Central memory CD4-positive, alpha-beta T cell (primary cell): ENCODE results near the gene WFIKKN1.

ENCODE experiments used
- DNase-seq: peaks from one replicate; pipeline ENCODE4 v3.0.0; 2022

Gene WFIKKN1

GRCh38 chr16:637081-638018, 6.6 kb downstream of the WFIKKN1 start:
- DNase-seq, result no peak

DNA sequence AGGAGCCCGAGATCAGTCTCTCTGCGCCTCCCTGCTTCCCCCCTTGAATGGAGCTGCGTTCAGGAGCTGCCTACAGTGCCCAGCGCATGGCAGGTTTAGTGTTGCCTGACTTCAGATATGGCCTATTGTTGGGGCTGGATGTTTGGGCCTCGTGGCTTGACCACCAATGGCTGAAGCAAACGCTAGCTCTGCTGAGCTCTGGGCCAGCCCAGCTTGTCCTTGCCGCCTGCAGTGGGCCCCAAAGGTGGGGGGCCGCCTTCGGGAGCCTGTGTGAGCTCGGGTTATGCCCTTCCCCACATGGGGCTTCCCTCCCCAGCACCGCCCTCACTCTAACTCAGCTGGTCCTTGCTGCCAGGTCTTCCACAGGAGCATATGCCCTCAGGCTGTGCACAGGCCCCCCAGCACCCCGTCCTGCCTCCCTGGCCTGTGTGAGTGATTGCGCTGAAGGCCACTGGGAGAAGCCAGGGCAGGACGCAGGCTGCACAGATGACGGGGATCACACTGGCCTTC, 7.3 kb downstream of the WFIKKN1 start:
- no peak for DNase-seq

DNA sequence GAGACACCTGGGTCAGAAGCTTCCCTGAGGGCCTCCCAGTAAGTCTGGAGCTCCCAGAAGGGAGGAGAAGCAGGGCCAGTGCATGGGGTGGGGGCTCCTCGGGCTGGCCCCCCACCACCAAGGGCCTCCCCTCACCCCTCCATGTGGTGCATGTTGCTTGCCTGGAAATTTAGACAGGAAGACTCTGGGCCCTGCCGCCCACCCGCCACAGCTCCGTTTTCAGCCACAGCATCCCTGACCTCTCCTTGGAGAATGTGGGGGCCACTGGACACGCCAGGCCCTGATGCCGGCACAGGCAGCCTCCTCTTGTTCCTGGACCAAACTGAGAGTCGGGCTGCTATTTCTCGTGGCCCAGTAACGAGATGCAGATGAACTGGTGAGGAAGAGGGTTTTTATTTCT, 8.1 kb downstream of the WFIKKN1 start:
- no peak for DNase-seq

DNA sequence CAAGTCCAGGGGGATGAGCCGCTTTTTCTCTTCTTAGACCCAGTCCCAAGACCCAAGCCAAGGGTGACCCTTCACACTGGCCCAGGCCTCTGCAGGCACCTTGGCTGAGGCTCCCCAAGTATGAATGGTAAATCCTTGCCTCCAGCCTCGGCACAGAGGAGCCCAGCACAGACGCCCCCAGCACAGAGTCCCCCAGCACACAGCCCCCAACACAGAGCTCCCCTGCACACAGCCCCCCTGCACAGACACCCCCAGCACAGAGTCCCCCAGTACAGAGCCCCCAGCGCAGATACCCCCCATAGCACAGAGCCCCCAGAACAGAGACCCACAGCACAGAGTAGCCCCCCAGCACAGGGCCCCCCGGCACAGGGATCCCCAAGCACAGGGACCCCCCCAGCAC, 9.8 kb downstream of the WFIKKN1 start:
- DNase-seq, result no peak

GRCh38 chr16:641326-642188, 10.8 kb downstream of the WFIKKN1 start, which contains the start of gene MCRIP2:
MCRIP2 (plus strand) TSS chr16:641828; CDS start chr16:641992, 164 bp downstream.
- peak; percentile 42 for DNase-seq

DNA sequence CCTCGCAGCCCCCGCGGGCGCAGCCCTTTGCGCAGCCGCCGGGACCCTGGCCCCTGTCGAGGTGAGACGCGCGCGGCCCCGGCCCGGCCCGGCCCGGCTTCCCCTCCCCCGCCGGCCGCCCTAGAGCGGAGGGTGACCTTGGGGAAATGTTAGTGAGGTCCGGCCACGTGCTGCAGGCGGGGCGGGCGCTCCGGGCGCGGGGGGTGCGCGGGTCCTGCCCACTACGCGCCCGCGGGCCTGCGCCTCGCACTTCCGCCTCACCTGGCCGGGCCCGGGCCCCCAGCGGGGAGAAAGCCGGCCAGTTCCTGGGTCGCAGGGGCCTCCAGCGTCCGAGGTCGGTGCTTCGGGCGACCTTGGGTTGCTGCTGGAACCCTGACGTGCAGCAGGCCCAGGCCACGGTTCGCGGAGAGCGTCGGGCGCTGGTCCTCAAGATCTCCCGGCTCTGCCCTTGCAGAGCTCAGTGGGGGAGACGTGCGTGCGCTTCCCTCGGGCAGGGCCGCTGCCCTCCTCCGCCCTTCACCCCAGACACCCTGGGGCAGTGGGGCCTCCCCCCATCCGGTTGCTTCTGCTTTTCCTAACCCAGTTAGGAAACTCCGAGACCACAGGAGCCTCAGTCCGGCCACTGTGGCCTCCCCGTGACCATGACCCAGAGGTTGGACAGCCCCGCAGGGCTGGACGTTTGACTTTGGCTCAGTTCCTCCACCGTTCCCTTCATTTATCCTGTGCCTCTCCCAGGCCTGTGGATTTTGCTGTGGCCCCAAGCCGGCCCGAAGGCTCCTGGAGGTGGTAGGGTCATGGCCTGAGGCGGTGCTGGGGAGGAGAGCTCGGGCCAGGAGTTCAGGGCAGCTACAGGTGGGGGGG, 11.6 kb downstream of the WFIKKN1 start:
- DNase-seq, result no peak

DNA sequence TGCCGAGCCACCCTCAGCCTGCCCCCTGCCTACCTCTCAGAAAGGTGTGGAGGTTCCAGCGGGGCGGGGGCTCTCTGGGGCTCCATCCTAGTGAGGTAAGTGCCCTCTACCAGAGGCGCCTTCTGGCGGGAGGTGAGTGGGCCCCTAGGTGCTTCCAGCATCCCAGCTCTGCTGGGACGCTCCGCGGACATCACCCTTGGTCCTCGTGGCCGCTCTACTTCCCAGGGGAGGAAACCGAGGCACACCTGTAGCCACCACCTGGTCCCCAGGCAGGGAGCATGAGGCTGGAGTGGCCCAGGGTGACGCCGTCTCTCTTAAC, 12.2 kb downstream of the WFIKKN1 start:
- no peak for DNase-seq

- no peak for DNase-seq
Measured at GRCh38 chr16:644556-644955, 13.8 kb downstream of the WFIKKN1 start.

DNA sequence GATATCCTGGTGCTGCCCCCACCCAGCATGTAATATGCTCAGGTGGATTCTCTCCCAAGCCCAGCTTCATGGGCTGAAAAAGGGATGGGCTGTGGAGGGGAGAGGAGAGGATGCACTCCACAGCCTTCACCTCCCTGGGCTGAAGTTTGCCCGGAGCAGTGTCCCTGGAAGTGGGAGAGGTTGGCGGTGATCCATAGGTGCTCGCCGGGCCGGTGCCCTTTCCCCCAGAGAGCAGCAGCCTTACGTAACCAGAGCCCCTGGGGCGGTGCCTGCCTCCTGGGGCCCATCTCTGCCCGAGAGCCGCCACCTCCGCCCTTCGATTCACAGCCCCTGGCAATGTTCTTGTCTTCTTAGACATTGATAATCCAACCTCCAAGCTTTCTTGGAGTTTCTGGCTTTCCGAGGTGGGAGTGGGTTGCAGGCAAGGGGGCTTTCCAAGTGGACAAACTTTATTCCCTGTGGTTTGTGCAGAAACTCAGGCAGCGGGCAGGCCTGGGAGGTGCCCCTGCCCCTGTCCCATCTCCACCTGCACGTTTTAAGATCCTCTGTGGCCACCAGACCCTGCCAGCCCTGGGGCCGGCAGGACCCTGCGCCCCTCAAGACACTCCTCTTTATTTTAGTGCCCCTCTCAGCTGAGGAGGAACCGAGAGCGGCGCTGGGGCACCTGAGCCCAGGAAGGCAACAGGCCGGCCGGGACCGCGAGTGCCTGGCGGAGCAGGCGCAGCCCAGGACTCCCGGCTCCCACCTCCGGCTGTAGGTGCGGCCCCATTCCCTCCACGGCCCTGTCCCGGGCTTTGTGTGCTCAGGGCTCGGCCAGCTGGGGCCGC, 15.3 kb downstream of the WFIKKN1 start:
- no peak for DNase-seq

DNA sequence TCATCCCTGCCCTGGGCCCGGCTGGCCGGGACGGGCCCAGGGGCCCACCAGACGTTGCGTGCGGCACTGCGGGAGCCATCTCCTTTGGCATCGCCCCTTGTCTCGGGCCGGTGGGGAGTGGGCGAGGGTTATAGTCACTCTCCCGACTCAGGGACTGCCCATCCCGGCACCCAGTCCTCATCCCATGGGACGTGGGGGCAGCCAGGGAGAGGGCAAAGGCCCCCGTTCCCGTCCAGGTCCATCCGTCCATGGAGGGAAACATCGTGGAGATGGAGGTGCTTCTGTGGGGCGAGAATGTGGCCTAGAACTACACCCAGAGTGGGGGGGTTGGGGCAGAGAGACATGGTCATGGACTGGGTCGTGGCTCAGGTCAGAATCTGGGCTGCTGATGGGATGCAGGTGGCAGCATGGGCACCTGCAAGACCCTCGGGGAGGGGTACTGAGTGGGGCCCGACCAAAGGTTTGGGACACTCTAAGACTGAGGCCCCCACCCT, 15.9 kb downstream of the WFIKKN1 start:
- DNase-seq, result no peak

- DNase-seq, result no peak
Measured at GRCh38 chr16:647173-647902, 16.6 kb downstream of the WFIKKN1 start.

GRCh38 chr16:648071-648780, 17.4 kb downstream of the WFIKKN1 start:
- DNase-seq, result no peak

DNA sequence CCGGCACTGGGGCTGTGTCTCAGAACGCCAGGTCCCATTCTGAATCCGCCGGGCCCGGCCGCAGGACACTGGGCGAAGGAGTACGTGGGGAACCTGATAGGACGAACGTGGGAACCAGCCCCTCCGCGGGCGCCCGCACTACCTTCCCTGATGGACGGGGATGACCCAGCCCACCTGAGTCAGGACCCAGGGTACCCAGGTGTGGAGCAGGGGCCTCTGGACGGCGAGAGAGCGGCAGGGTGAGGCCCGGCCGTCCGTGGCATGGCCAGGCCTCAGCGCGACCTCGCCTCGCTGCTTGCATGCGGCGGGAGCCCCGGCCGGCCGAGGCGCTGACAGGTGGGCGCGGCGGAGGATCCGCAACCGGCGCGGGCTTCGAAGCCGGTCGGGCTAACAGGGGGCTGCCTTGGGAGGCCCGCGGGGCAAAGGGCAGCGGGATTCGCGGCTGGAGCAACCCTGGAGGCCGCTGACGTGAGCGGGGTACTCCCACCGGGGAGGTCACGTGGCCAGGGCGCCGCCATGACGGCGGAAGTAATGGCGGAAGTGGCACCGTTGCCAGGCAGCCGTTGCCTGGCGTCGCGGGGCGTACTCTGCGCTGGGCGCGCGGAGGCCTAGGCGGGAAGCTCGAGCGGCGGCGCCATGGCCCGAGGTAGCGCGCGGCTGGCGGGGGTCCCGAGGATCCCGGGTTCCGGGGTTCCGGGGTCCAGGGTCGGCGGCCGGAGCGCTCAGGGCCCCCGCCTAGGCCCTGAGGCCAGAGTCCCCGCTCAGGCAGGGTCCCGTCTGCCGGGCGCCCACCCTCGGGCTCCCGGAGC, 18.2 kb downstream of the WFIKKN1 start, which contains the start of gene WDR90:
TSS of gene WDR90 (plus strand) at position 585 of the 809 bp plus-strand sequence. CDS start at position 637, 52 bp downstream.
- peak; percentile 91 for DNase-seq

DNA sequence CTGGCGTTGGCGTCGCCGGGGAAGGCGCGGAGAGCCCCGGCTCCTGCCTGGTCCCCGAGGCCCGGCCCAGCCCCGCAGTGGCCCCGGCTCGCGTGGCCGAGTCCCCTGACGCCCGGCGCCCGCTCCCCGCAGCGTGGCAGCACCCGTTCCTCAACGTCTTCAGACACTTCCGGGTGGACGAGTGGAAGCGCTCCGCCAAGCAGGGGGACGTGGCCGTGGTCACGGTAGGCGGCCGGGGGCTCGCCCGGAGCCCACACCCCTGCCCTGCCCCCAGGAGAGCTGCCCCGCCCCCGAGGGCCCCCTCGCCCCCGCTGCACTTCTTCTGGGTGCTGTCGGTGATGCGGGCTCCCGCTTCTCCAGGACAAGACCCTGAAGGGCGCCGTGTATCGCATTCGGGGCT, 18.8 kb downstream of the WFIKKN1 start:
- DNase-seq, result no peak

- no peak for DNase-seq
Measured at GRCh38 chr16:651844-652243, 21.1 kb downstream of the WFIKKN1 start.

DNA sequence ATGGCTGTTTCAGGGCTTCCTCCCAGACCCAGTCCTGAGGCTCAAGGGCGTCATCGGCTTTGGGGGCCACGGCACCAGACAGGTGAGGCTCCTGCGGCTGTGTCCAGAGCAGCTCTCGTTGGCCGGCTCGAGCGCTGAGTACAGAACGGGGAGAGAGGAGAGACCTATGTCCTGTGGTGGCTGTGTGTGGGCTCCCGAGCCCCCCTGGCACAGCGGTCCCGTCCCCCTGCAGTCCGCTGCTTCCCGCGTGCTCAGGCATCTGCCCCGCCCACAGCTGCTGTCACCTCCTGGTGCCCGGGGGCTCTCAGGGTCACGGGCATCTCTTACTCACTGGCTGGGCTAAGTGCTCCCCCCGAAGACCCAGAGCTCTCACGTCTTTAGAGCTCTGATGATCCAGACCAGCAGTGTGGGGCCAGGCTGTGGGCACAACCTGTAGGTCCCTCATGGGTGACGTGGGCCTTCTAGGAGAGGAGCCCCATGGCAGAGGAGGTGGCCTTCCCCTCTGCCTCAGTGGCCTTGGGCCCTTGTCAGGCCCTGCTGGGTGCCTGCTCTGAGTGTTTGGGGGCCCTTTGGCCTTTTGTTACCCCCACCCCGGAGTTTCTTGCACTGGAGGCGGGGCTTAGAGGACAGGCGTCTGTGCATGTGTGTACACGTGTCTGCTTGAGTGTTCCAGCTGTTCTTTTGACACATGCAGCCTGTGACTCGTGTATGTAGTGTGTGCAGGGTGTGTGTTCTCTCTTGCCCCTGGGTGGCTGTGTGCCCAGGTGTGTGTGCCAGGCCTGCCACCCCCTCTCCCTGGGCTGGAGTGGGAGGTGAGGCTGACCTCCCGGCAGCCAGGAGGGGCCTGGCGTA, 21.9 kb downstream of the WFIKKN1 start:
- no peak for DNase-seq

GRCh38 chr16:654034-654433, 23.2 kb downstream of the WFIKKN1 start:
- DNase-seq, result no peak

DNA sequence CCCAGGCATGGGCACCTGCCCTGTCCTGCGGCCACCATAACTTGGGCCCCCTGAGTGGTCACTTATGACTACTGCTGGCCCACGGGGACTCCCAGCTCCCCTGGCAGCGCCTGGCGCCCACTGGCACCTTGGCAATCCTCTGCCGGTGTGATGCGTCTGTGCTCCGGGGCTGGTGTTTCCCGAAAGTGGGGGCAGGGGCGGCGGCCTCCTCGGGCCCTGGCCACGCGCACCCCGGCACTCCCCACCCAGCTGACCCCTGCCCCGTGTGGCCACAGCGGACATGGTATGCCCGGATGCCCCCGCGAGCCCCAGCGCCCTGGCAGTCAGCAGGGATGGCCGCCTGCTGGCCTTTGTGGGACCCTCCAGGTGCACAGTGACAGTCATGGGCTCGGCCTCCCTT, 26.7 kb downstream of the WFIKKN1 start:
- DNase-seq, result no peak
